Retina (tissue), 1 donor: ENCODE data around the gene CNOT4.
"Not testable (repeated sequence)": the region's sequence is repeated elsewhere in the genome, so short reads cannot be mapped to it uniquely, and the experiment has no call there.

Source experiments
- DNase-seq: peaks from one replicate; pipeline ENCODE4 v3.0.0-alpha.2; 2016

Gene CNOT4

GRCh38 chr7:135447748-135448147 is 62.2 kb downstream of the CNOT4 start:
- DNase-seq = no peak

- no peak for DNase-seq
Measured at GRCh38 chr7:135445690-135446089, 64.2 kb downstream of the CNOT4 start.

- not testable (repeated sequence) for DNase-seq
Measured at GRCh38 chr7:135445266-135445665, 64.6 kb downstream of the CNOT4 start.

- no peak for DNase-seq
Measured at GRCh38 chr7:135441791-135442190, 68.1 kb downstream of the CNOT4 start.

- DNase-seq = no peak
Measured at GRCh38 chr7:135434047-135434446, 75.9 kb downstream of the CNOT4 start.

GRCh38 chr7:135430626-135431025 is 79.3 kb downstream of the CNOT4 start:
- DNase-seq = no peak

GRCh38 chr7:135428879-135429278 is 81.0 kb downstream of the CNOT4 start:
- no peak for DNase-seq

- no peak for DNase-seq
Measured at GRCh38 chr7:135428011-135428410, 81.9 kb downstream of the CNOT4 start.

GRCh38 chr7:135427166-135427565 is 82.7 kb downstream of the CNOT4 start:
- DNase-seq = no peak

GRCh38 chr7:135425036-135425435 is 84.9 kb downstream of the CNOT4 start:
- DNase-seq = no peak

GRCh38 chr7:135420786-135421185 is 89.1 kb downstream of the CNOT4 start:
- DNase-seq = no peak

- DNase-seq = no peak
Measured at GRCh38 chr7:135416431-135416830, 93.5 kb downstream of the CNOT4 start.

- no peak for DNase-seq
Measured at GRCh38 chr7:135414850-135415439, 95.0 kb downstream of the CNOT4 start.

GRCh38 chr7:135414208-135414607 is 95.7 kb downstream of the CNOT4 start:
- no peak for DNase-seq

- DNase-seq = no peak
Measured at GRCh38 chr7:135411098-135411497, 98.8 kb downstream of the CNOT4 start.

GRCh38 chr7:135410543-135410942 is 99.4 kb downstream of the CNOT4 start:
- no peak for DNase-seq

- DNase-seq = no peak
Measured at GRCh38 chr7:135409845-135410542, 99.9 kb downstream of the CNOT4 start.

- no peak for DNase-seq
Measured at GRCh38 chr7:135407884-135408283, 102.0 kb downstream of the CNOT4 start.

GRCh38 chr7:135406918-135407317 is 103.0 kb downstream of the CNOT4 start:
- DNase-seq = no peak

- DNase-seq = no peak
Measured at GRCh38 chr7:135405969-135406368, 103.9 kb downstream of the CNOT4 start.

GRCh38 chr7:135403302-135403701 is 106.6 kb downstream of the CNOT4 start:
- DNase-seq = no peak

- no peak for DNase-seq
Measured at GRCh38 chr7:135397689-135398088, 112.2 kb downstream of the CNOT4 start.

- no peak for DNase-seq
Measured at GRCh38 chr7:135392701-135393100, 117.2 kb downstream of the CNOT4 start.

GRCh38 chr7:135391514-135391913 is 118.4 kb downstream of the CNOT4 start:
- no peak for DNase-seq

- DNase-seq = no peak
Measured at GRCh38 chr7:135390829-135391228, 119.1 kb downstream of the CNOT4 start.
